Natural killer cell (primary cell): Measurements from ENCODE around the gene DAPK2. TPM values are rescaled to one million over a fixed set of nuclear protein-coding genes. Genes with fewer than 3 reads are reported as not detected.

Experiments used
- ATAC-seq, 3 donors: fragments of 150-1000 bp in 2 of 3; fragments of 200-7000 bp in 1 of 3; cut with Tn5 transposase; 1 replicate in 1 of 3; 2 replicates in 2 of 3; pipeline ENCODE4 v1.10.0; 2021; ENCODE audit warnings: mild to moderate bottlenecking in 2 of 3, moderate library complexity in 2 of 3
- DNase-seq, 2 donors: peaks; one replicate each; pipeline versions ENCODE4 v3.0.0 to v3.0.0-alpha.2; 2013 to 2021; ENCODE audit warnings: mixed read lengths in 1 of 2
- H3K27ac ChIP-seq: one replicate; pipeline ENCODE4 v1.5.1; 2013; ENCODE audit warnings: mild to moderate bottlenecking, low read length
- H3K27me3 ChIP-seq: one replicate; pipeline ENCODE4 v1.6.1; 2013; ENCODE audit warnings: low read length; ENCODE audit not compliant: control insufficient read depth, insufficient read depth
- H3K36me3 ChIP-seq: one replicate; pipeline ENCODE4 v1.6.1; 2013; ENCODE audit warnings: low read length; ENCODE audit not compliant: control insufficient read depth, insufficient read depth
- H3K4me1 ChIP-seq: one replicate; pipeline ENCODE4 v1.6.1; 2013; ENCODE audit warnings: low read length; ENCODE audit not compliant: control insufficient read depth, insufficient read depth
- H3K4me3 ChIP-seq: one replicate; pipeline ENCODE4 v1.5.1; 2013; ENCODE audit warnings: low read length
- H3K9me3 ChIP-seq: one replicate; pipeline ENCODE4 v1.6.1; 2013; ENCODE audit warnings: low read length; ENCODE audit not compliant: control insufficient read depth, insufficient read depth
- H3K27ac Mint-ChIP-seq, 2 donors: one replicate each; pipeline ENCODE4 v1.8.0; 2022; ENCODE audit warnings: mild to moderate bottlenecking in 2 of 2, mixed read lengths in 2 of 2, moderate library complexity in 1 of 2
- H3K27me3 Mint-ChIP-seq, 2 donors: one replicate each; pipeline ENCODE4 v1.8.0; 2022; ENCODE audit warnings: low read depth in 2 of 2, mixed read lengths in 2 of 2
- H3K36me3 Mint-ChIP-seq: one replicate; pipeline ENCODE4 v1.8.0; 2022; ENCODE audit warnings: mixed read lengths
- H3K4me1 Mint-ChIP-seq, 2 donors: one replicate each; pipeline ENCODE4 v1.8.0; 2022; ENCODE audit warnings: mixed read lengths in 2 of 2
- H3K4me3 Mint-ChIP-seq: one replicate; pipeline ENCODE4 v1.8.0; 2022; ENCODE audit warnings: mild to moderate bottlenecking, moderate library complexity, mixed read lengths
- H3K9me3 Mint-ChIP-seq, 2 donors: one replicate each; pipeline ENCODE4 v1.8.0; 2022; ENCODE audit warnings: mixed read lengths in 2 of 2
- CTCF ChIP-seq: fragments of 200-600 bp; IDR thresholded peaks from one replicate; pipeline ENCODE4 v1.8.0; 2022; ENCODE audit warnings: antibody characterized with exemption
- WGBS: methylation state at CpG from one replicate; pipeline ENCODE4 v1.1.7; 2013; ENCODE audit warnings: missing lambda C conversion rate; ENCODE audit not compliant: insufficient coverage; 5-methylcytosine and 5-hydroxymethylcytosine counted together
- intact Hi-C: fragments of 100-400 bp; cut with micrococcal nuclease; formaldehyde crosslinking; loops from one replicate; pipeline ENCODE4 v1.14.2; 2022
- total RNA-seq, 4 donors: library from RNA; stranded (reverse); fragments of 120-200 nt in 1 of 4; gene quantifications; one replicate each; pipeline versions ENCODE4 v1.2.3 to v1.2.4, GENCODE V29; 2013 to 2022

Gene DAPK2
- total RNA-seq, 3 donors from 2014 or later (not counting 1 experiment from before 2014, with no cell fraction given), result 3.7 to 25.3 (median 6.0) TPM

- 90% methylated on average over 3 of the region's 4 CpGs for WGBS
- Mint-ChIP-seq H3K27ac (no peak overlapping the region), H3K4me3 (no peak overlapping the region), H3K9me3 (no peaks in the 10 kb centered on the region), H3K27me3 (no peaks in the 10 kb centered on the region), H3K4me1 (no peaks in the 10 kb centered on the region), H3K36me3 (no peaks in the 10 kb centered on the region)
- TF ChIP-seq CTCF, result no peak
- Histone ChIP-seq H3K36me3 (no peaks in the 10 kb centered on the region), H3K4me3 (no peak overlapping the region), H3K4me1 (peaks cover 3% of the 10 kb centered on the region), H3K27ac (no peak overlapping the region), H3K27me3 (no peaks in the 10 kb centered on the region), H3K9me3 (no peaks in the 10 kb centered on the region)
- DNase-seq (no peak), ATAC-seq (no peak)
- intact Hi-C loops, result no loop called here
Measured at GRCh38 chr15:64038878-64039610, 7.2 kb downstream of the DAPK2 start.

GRCh38 chr15:64037966-64038365 lies 8.3 kb downstream of the DAPK2 start:
- ATAC-seq (no peak), DNase-seq (no peak)
- H3K27me3 Mint-ChIP-seq, result no peaks in the 10 kb centered on the region
- no peaks in the 10 kb centered on the region for H3K9me3 Mint-ChIP-seq
- no peak overlapping the region for H3K4me3 ChIP-seq
- no peaks in the 10 kb centered on the region for H3K4me1 ChIP-seq
- WGBS, result 92% methylated on average over 1 of the region's 2 CpGs
- TF ChIP-seq CTCF, result no peak
- no peaks in the 10 kb centered on the region for H3K27me3 ChIP-seq
- H3K36me3 ChIP-seq, result no peaks in the 10 kb centered on the region
- H3K4me1 Mint-ChIP-seq, result no peaks in the 10 kb centered on the region
- H3K27ac Mint-ChIP-seq, result no peak overlapping the region
- intact Hi-C loops, result no loop called here
- H3K27ac ChIP-seq, result no peak overlapping the region
- no peak overlapping the region for H3K4me3 Mint-ChIP-seq
- H3K9me3 ChIP-seq, result no peaks in the 10 kb centered on the region
- no peaks in the 10 kb centered on the region for H3K36me3 Mint-ChIP-seq

- H3K4me3 ChIP-seq, result no peak overlapping the region
- no peaks in the 10 kb centered on the region for H3K36me3 ChIP-seq
- ATAC-seq (no peak), DNase-seq (no peak)
- H3K4me1 ChIP-seq, result peaks cover 6% of the 10 kb centered on the region
- no peak for TF ChIP-seq CTCF
- intact Hi-C loops, result no loop called here
- H3K27ac ChIP-seq, result no peak overlapping the region
- Mint-ChIP-seq H3K27me3 (no peaks in the 10 kb centered on the region), H3K4me3 (no peak overlapping the region), H3K27ac (no peak overlapping the region), H3K36me3 (no peaks in the 10 kb centered on the region), H3K9me3 (no peaks in the 10 kb centered on the region), H3K4me1 (peaks cover 5% of the 10 kb centered on the region in 2 donors)
- no peaks in the 10 kb centered on the region for H3K9me3 ChIP-seq
- WGBS, result 91% methylated on average over 3 of the region's 3 CpGs
- no peaks in the 10 kb centered on the region for H3K27me3 ChIP-seq
Measured at GRCh38 chr15:64037116-64037515, 9.2 kb downstream of the DAPK2 start.

GRCh38 chr15:64035525-64035924 lies 10.8 kb downstream of the DAPK2 start:
- DNase-seq (no peak), ATAC-seq (no peak)
- H3K27ac ChIP-seq, result no peak overlapping the region
- H3K36me3 ChIP-seq, result no peaks in the 10 kb centered on the region
- Mint-ChIP-seq H3K27me3 (no peaks in the 10 kb centered on the region), H3K9me3 (no peaks in the 10 kb centered on the region), H3K27ac (no peak overlapping the region), H3K4me1 (peaks cover 10 to 11% of the 10 kb centered on the region in 2 donors), H3K4me3 (no peak overlapping the region), H3K36me3 (no peaks in the 10 kb centered on the region)
- intact Hi-C loops, result no loop called here
- 100% methylated on average over 1 of the region's 1 CpG for WGBS
- H3K27me3 ChIP-seq, result no peaks in the 10 kb centered on the region
- H3K4me1 ChIP-seq, result peaks cover 7% of the 10 kb centered on the region
- H3K9me3 ChIP-seq, result no peaks in the 10 kb centered on the region
- no peak for TF ChIP-seq CTCF
- H3K4me3 ChIP-seq, result no peak overlapping the region
